ENCODE data around the gene GPR108. TPM values are rescaled to one million over a fixed set of nuclear protein-coding genes. Genes with fewer than 3 reads are reported as not detected.

GPR108 gene
- total RNA-seq, 2 donors from 2014 or later, result 61.4 to 67.2 TPM

GRCh38 chr19:6718111-6718740, 19.2 kb downstream of the GPR108 start:
- Histone ChIP-seq H3K4me3 (ENCODE audit: low read length) (no peak overlapping the region), H3K4me1 (ENCODE audit: control insufficient read depth, insufficient read depth, low read length) (no peaks in the 10 kb centered on the region), H3K9ac (ENCODE audit: extremely low read depth, low read length, poor library complexity, severe bottlenecking) (no peak overlapping the region), H3K9me3 (ENCODE audit: control insufficient read depth, low read length) (peaks cover 5% of the 10 kb centered on the region), H3K36me3 (ENCODE audit: control insufficient read depth, insufficient read depth, low read length) (no peaks in the 10 kb centered on the region), H3K27me3 (ENCODE audit: control insufficient read depth, insufficient read depth, low read length, poor library complexity, severe bottlenecking) (no peaks in the 10 kb centered on the region), H3K27ac (ENCODE audit: low read depth, low read length) (no peak overlapping the region)
- peak; percentile 72 for DNase-seq
- Mint-ChIP-seq H3K4me1 (peaks cover 3% of the 10 kb centered on the region), H3K4me3 (no peak overlapping the region), H3K27me3 (ENCODE audit: insufficient read depth) (peaks cover 5% of the 10 kb centered on the region), H3K9me3 (peaks cover 10% of the 10 kb centered on the region), H3K36me3 (ENCODE audit: low read depth) (no peaks in the 10 kb centered on the region), H3K27ac (no peak overlapping the region)
- no peak for TF ChIP-seq CTCF (conservative IDR thresholded peaks at IDR 0.05)
- 91 to 93% methylated on average over 13 to 23 of the region's 23 CpGs for WGBS, 2 experiments (ENCODE audit: insufficient coverage in 1 of 2, insufficient read length in 1 of 2)

- Histone ChIP-seq H3K4me3 (ENCODE audit: low read length) (no peak overlapping the region), H3K27ac (ENCODE audit: low read depth, low read length) (no peak overlapping the region), H3K27me3 (ENCODE audit: control insufficient read depth, insufficient read depth, low read length, poor library complexity, severe bottlenecking) (no peaks in the 10 kb centered on the region), H3K36me3 (ENCODE audit: control insufficient read depth, insufficient read depth, low read length) (no peaks in the 10 kb centered on the region), H3K4me1 (ENCODE audit: control insufficient read depth, insufficient read depth, low read length) (no peaks in the 10 kb centered on the region), H3K9me3 (ENCODE audit: control insufficient read depth, low read length) (peaks cover 5% of the 10 kb centered on the region), H3K9ac (ENCODE audit: extremely low read depth, low read length, poor library complexity, severe bottlenecking) (no peak overlapping the region)
- H3K36me3 Mint-ChIP-seq (ENCODE audit: low read depth), result no peaks in the 10 kb centered on the region
- no peak overlapping the region for H3K27ac Mint-ChIP-seq
- WGBS, 2 experiments (ENCODE audit: insufficient coverage in 1 of 2, insufficient read length in 1 of 2), result 80% methylated on average over 4 of the region's 4 CpGs; no CpG with 5 or more reads in 1 of the 2 experiments
- no peak for TF ChIP-seq CTCF (conservative IDR thresholded peaks at IDR 0.05)
- no peaks in the 10 kb centered on the region for H3K4me1 Mint-ChIP-seq
- no peak overlapping the region for H3K4me3 Mint-ChIP-seq
- peaks cover 10% of the 10 kb centered on the region for H3K9me3 Mint-ChIP-seq
- no peak for DNase-seq
- peaks cover 7% of the 10 kb centered on the region for H3K27me3 Mint-ChIP-seq (ENCODE audit: insufficient read depth)
Measured at GRCh38 chr19:6717441-6717971, 19.9 kb downstream of the GPR108 start.

GRCh38 chr19:6717036-6717435, 20.3 kb downstream of the GPR108 start:
- no peak overlapping the region for H3K4me3 ChIP-seq (ENCODE audit: low read length)
- H3K4me1 ChIP-seq (ENCODE audit: control insufficient read depth, insufficient read depth, low read length), result no peaks in the 10 kb centered on the region
- no peak overlapping the region for H3K4me3 Mint-ChIP-seq
- H3K4me1 Mint-ChIP-seq, result no peaks in the 10 kb centered on the region
- H3K27me3 ChIP-seq (ENCODE audit: control insufficient read depth, insufficient read depth, low read length, poor library complexity, severe bottlenecking), result no peaks in the 10 kb centered on the region
- peak; percentile 54 for TF ChIP-seq CTCF (conservative IDR thresholded peaks at IDR 0.05)
- peaks cover 5% of the 10 kb centered on the region for H3K9me3 ChIP-seq (ENCODE audit: control insufficient read depth, low read length)
- H3K9ac ChIP-seq (ENCODE audit: extremely low read depth, low read length, poor library complexity, severe bottlenecking), result no peak overlapping the region
- peaks cover 11% of the 10 kb centered on the region for H3K27me3 Mint-ChIP-seq (ENCODE audit: insufficient read depth)
- WGBS, 2 experiments (ENCODE audit: insufficient coverage in 1 of 2, insufficient read length in 1 of 2), result 53 to 82% methylated on average over 3 to 10 of the region's 10 CpGs
- peak; percentile 52 for DNase-seq
- no peaks in the 10 kb centered on the region for H3K36me3 Mint-ChIP-seq (ENCODE audit: low read depth)
- H3K27ac Mint-ChIP-seq, result no peak overlapping the region
- no peak overlapping the region for H3K27ac ChIP-seq (ENCODE audit: low read depth, low read length)
- no peaks in the 10 kb centered on the region for H3K36me3 ChIP-seq (ENCODE audit: control insufficient read depth, insufficient read depth, low read length)
- H3K9me3 Mint-ChIP-seq, result peaks cover 10% of the 10 kb centered on the region
